HG02571 (cell line): ENCODE results near the gene ZFYVE21.

Experiments
- ATAC-seq: cut with Tn5 transposase; IDR thresholded peaks from one replicate; pipeline ENCODE4 v1.9.1; 2021; ENCODE audit warnings: mild to moderate bottlenecking, moderate library complexity; ENCODE audit not compliant: unreplicated experiment

The ZFYVE21 gene

GRCh38 chr14:103721334-103722120, 5.9 kb downstream of the ZFYVE21 start:
- no peak for ATAC-seq

GRCh38 chr14:103723748-103724081, 8.1 kb downstream of the ZFYVE21 start:
- no peak for ATAC-seq

GRCh38 chr14:103724116-103724515, 8.5 kb downstream of the ZFYVE21 start:
- no peak for ATAC-seq

GRCh38 chr14:103725001-103725682, 9.5 kb downstream of the ZFYVE21 start:
- no peak for ATAC-seq

GRCh38 chr14:103725739-103726395, 10.3 kb downstream of the ZFYVE21 start:
- no peak for ATAC-seq

GRCh38 chr14:103726474-103726873, 10.9 kb downstream of the ZFYVE21 start:
- no peak for ATAC-seq

- no peak for ATAC-seq
Measured at GRCh38 chr14:103727313-103727980, 11.8 kb downstream of the ZFYVE21 start.

GRCh38 chr14:103728141-103728540, 12.5 kb downstream of the ZFYVE21 start:
- ATAC-seq = no peak

GRCh38 chr14:103728721-103729120, 13.1 kb downstream of the ZFYVE21 start:
- ATAC-seq = no peak

GRCh38 chr14:103729496-103730448, 14.2 kb downstream of the ZFYVE21 start:
- ATAC-seq = no peak

GRCh38 chr14:103730490-103731035, 15.0 kb downstream of the ZFYVE21 start:
- ATAC-seq = no peak

- no peak for ATAC-seq
Measured at GRCh38 chr14:103731481-103731880, 15.9 kb downstream of the ZFYVE21 start.

- no peak for ATAC-seq
Measured at GRCh38 chr14:103731916-103732867, 16.6 kb downstream of the ZFYVE21 start.

GRCh38 chr14:103732868-103733620, 17.4 kb downstream of the ZFYVE21 start:
- ATAC-seq = no peak

GRCh38 chr14:103733651-103734050, 18.0 kb downstream of the ZFYVE21 start:
- ATAC-seq = no peak

- ATAC-seq = no peak
Measured at GRCh38 chr14:103734081-103734888, 18.7 kb downstream of the ZFYVE21 start.

GRCh38 chr14:103735022-103735421, 19.4 kb downstream of the ZFYVE21 start:
- no peak for ATAC-seq
